Common myeloid progenitor, CD34-positive (primary cell): ENCODE results near the gene DUSP16.
A peak's percentile ranks its signal among the peaks of the same experiment; 100 is the strongest.

ENCODE experiments used
- CTCF ChIA-PET: fragments of 350-600 bp; sonication (Branson Sonifier 250); formaldehyde crosslinking; loops from one replicate; lab custom pipeline; 2021; ENCODE audit warnings: antibody characterized with exemption; lab: Charles Lee
- POLR2A ChIA-PET: fragments of 350-600 bp; sonication (Branson Sonifier 250); formaldehyde crosslinking; loops from one replicate; lab custom pipeline; 2021; ENCODE audit warnings: antibody characterized with exemption; lab: Charles Lee
- DNase-seq, 3 donors: peaks; one replicate each; pipeline versions ENCODE4 v3.0.0 to v3.0.0-alpha.2; 2013
- H3K27ac ChIP-seq, 2 experiments: 1 replicate in 1 of 2; 2 replicates in 1 of 2; pipeline ENCODE4 v1.7.0; 2013; ENCODE audit warnings: inconsistent platforms in 2 of 2, low read length in 2 of 2, mild to moderate bottlenecking in 2 of 2, low read depth in 1 of 2, moderate library complexity in 1 of 2; ENCODE audit not compliant: severe bottlenecking in 2 of 2, insufficient read depth in 1 of 2, poor library complexity in 1 of 2
- H3K27me3 ChIP-seq, 5 experiments: replicated peaks in 2 of 5; 1 replicate in 3 of 5; 2 replicates in 2 of 5; pipeline versions ENCODE4 v1.6.1 to v1.7.0; 2013; ENCODE audit warnings: low read length in 4 of 5, mild to moderate bottlenecking in 2 of 5, moderate library complexity in 2 of 5, inconsistent platforms in 1 of 5; ENCODE audit not compliant: insufficient read depth in 5 of 5, control insufficient read depth in 4 of 5
- H3K36me3 ChIP-seq, 4 experiments: 1 replicate in 2 of 4; 2 replicates in 2 of 4; pipeline versions ENCODE4 v1.6.1 to v1.7.0; 2013; ENCODE audit warnings: low read length in 3 of 4, control low read depth in 1 of 4, mild to moderate bottlenecking in 1 of 4; ENCODE audit not compliant: control insufficient read depth in 4 of 4, insufficient read depth in 4 of 4
- H3K4me1 ChIP-seq, 4 experiments: 1 replicate in 3 of 4; 2 replicates in 1 of 4; pipeline versions ENCODE4 v1.6.1 to v1.7.1; 2013; ENCODE audit warnings: low read length in 3 of 4, mild to moderate bottlenecking in 3 of 4, control low read depth in 1 of 4, inconsistent platforms in 1 of 4, moderate library complexity in 1 of 4; ENCODE audit not compliant: control insufficient read depth in 4 of 4, insufficient read depth in 4 of 4; ENCODE audit errors: control extremely low read depth in 1 of 4
- H3K4me3 ChIP-seq, 7 experiments: 1 replicate in 4 of 7; 2 replicates in 3 of 7; pipeline versions ENCODE4 v1.5.1 to v1.7.0; 2013; ENCODE audit warnings: mild to moderate bottlenecking in 7 of 7, low read length in 6 of 7, moderate library complexity in 6 of 7, inconsistent platforms in 2 of 7, low read depth in 2 of 7, control low read depth in 1 of 7; ENCODE audit not compliant: insufficient read depth in 4 of 7, control insufficient read depth in 1 of 7; ENCODE audit errors: extremely low read depth in 1 of 7
- H3K9me3 ChIP-seq, 5 experiments: 1 replicate in 4 of 5; 2 replicates in 1 of 5; pipeline versions ENCODE4 v1.6.1 to v1.7.1; 2013; ENCODE audit warnings: low read length in 4 of 5, mild to moderate bottlenecking in 2 of 5, inconsistent platforms in 1 of 5, low read depth in 1 of 5, moderate library complexity in 1 of 5; ENCODE audit not compliant: control insufficient read depth in 4 of 5, insufficient read depth in 2 of 5; ENCODE audit errors: control extremely low read depth in 1 of 5
- WGBS: methylation state at CpG from one replicate; pipeline ENCODE4 v1.1.5; 2013; ENCODE audit not compliant: insufficient coverage; 5-methylcytosine and 5-hydroxymethylcytosine counted together

DUSP16 gene

GRCh38 chr12:12441429-12441807 lies 121.2 kb downstream of the DUSP16 start:
- no peak for DNase-seq
- peaks cover 0 to 19% (median 16%) of the 10 kb centered on the region in 4 experiments for H3K4me1 ChIP-seq
- POLR2A ChIA-PET, result no interaction called here
- peak overlapping the region in 1 of 2 experiments; percentile 71 for H3K27ac ChIP-seq
- CTCF ChIA-PET, result interaction anchor here (2.9 kb wide), 1 partner anchor 14 kb away, joined by 10 read pairs; no protein-coding TSS in a partner anchor
- WGBS, result 100% methylated on average over 1 of the region's 2 CpGs
- H3K9me3 ChIP-seq, result no peaks in the 10 kb centered on the region
- no peaks in the 10 kb centered on the region for H3K27me3 ChIP-seq
- H3K36me3 ChIP-seq, result peaks cover 0 to 9% (median under 1%) of the 10 kb centered on the region in 4 experiments
- H3K4me3 ChIP-seq, result no peak overlapping the region

GRCh38 chr12:12440784-12441428 lies 121.8 kb downstream of the DUSP16 start:
- Histone ChIP-seq H3K27me3 (no peaks in the 10 kb centered on the region), H3K4me1 (peaks cover 0 to 19% (median 16%) of the 10 kb centered on the region in 4 experiments), H3K36me3 (peaks cover 0 to 13% (median 2%) of the 10 kb centered on the region in 4 experiments), H3K4me3 (no peak overlapping the region), H3K27ac (no peak overlapping the region), H3K9me3 (no peaks in the 10 kb centered on the region)
- no peak for DNase-seq
- POLR2A ChIA-PET, result no interaction called here
- 96% methylated on average over 4 of the region's 4 CpGs for WGBS
- CTCF ChIA-PET, result interaction anchor here (0.9 to 2.9 kb wide), 2 partner anchors 15 to 41 kb away, joined by 4 to 10 read pairs; no protein-coding TSS in a partner anchor

GRCh38 chr12:12439636-12440035 lies 123.0 kb downstream of the DUSP16 start:
- no peaks in the 10 kb centered on the region for H3K9me3 ChIP-seq
- WGBS, result 93% methylated on average over 4 of the region's 6 CpGs
- H3K36me3 ChIP-seq, result peaks cover 0 to 17% (median 2%) of the 10 kb centered on the region in 4 experiments
- peaks cover 0 to 19% (median 16%) of the 10 kb centered on the region in 4 experiments for H3K4me1 ChIP-seq
- POLR2A ChIA-PET, result no interaction called here
- H3K27me3 ChIP-seq, result no peaks in the 10 kb centered on the region
- CTCF ChIA-PET, result interaction anchor here (1.3 kb wide), 1 partner anchor 8 kb away, joined by 4 read pairs; no protein-coding TSS in a partner anchor
- no peak overlapping the region for H3K4me3 ChIP-seq
- H3K27ac ChIP-seq, result no peak overlapping the region
- DNase-seq, result peak in 2 of 3 donors; percentile 58

- H3K4me1 ChIP-seq, result peaks cover 0 to 12% (median 11%) of the 10 kb centered on the region in 4 experiments
- DNase-seq, result no peak
- H3K36me3 ChIP-seq, result peaks cover 0 to 17% (median 2%) of the 10 kb centered on the region in 4 experiments
- WGBS, result no CpG with 5 or more reads among the region's 2 CpGs
- no peak overlapping the region for H3K4me3 ChIP-seq
- no peak overlapping the region for H3K27ac ChIP-seq
- no peaks in the 10 kb centered on the region for H3K27me3 ChIP-seq
- CTCF ChIA-PET, result no interaction called here
- POLR2A ChIA-PET, result no interaction called here
- no peaks in the 10 kb centered on the region for H3K9me3 ChIP-seq
Measured at GRCh38 chr12:12436831-12437345, 125.8 kb downstream of the DUSP16 start.

GRCh38 chr12:12433203-12433731 lies 129.4 kb downstream of the DUSP16 start:
- WGBS, result 80% methylated on average over 1 of the region's 4 CpGs

GRCh38 chr12:12432364-12432763 lies 130.3 kb downstream of the DUSP16 start:
- H3K27me3 ChIP-seq, result no peaks in the 10 kb centered on the region
- no peak overlapping the region for H3K27ac ChIP-seq
- H3K9me3 ChIP-seq, result no peaks in the 10 kb centered on the region
- DNase-seq, result no peak
- ChIA-PET POLR2A (no interaction called here), CTCF (no interaction called here)
- H3K4me1 ChIP-seq, result no peaks in the 10 kb centered on the region
- H3K36me3 ChIP-seq, result peaks cover 0 to 15% (median 3%) of the 10 kb centered on the region in 4 experiments
- H3K4me3 ChIP-seq, result no peak overlapping the region

More at GRCh38 chr12:12433203-12433731, 129.4 kb downstream of the DUSP16 start:
- ChIA-PET CTCF (interaction anchor here (0.5 kb wide), 1 partner anchor 1869 kb away, joined by 3 read pairs; no protein-coding TSS in a partner anchor), POLR2A (no interaction called here)
- no peaks in the 10 kb centered on the region for H3K27me3 ChIP-seq
- no peak overlapping the region for H3K4me3 ChIP-seq
- H3K27ac ChIP-seq, result no peak overlapping the region
- H3K4me1 ChIP-seq, result no peaks in the 10 kb centered on the region
- H3K9me3 ChIP-seq, result no peaks in the 10 kb centered on the region
- no peak for DNase-seq
- peaks cover 0 to 17% (median 3%) of the 10 kb centered on the region in 4 experiments for H3K36me3 ChIP-seq
